HG03521 (cell line): ENCODE data around the gene RIGI.
"Not testable (repeated sequence)": the region's sequence is repeated elsewhere in the genome, so short reads cannot be mapped to it uniquely, and the experiment has no call there.

ENCODE experiments used
- ATAC-seq: cut with Tn5 transposase; IDR thresholded peaks from one replicate; pipeline ENCODE4 v1.9.1; 2021; ENCODE audit warnings: mild to moderate bottlenecking, moderate library complexity; ENCODE audit not compliant: unreplicated experiment

Gene RIGI

DNA sequence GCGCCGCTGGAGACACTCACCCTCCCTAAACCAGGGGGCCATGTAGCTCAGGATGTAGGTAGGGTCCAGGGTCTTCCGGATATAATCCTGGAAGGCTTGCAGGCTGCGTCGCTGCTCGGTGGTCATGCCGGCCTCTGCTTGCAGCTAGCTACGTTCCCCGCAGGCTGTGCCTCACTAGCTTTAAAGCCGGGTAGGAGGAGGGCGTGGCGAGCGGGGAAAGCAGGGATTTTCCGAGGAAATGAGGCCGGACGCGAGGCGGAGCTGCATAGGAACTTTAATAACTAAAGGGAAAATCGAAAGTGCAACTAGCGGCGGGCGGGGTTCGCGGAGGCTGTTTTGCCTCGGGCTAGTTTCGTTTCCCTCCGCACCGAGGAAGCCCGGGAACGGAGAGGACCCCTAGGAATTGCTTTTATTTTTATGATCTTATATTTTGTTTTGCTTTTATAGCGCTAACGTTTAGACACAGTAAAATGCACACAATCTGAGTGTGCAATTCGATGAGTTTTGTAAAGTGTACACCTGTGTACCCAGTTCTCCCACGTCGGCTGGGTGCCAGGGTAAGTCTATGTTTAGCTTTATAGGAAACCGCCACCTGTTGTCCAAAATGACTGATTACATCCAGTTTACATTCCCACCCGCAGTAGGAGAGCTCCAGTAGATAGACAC, at the start of gene RIGI:
RIGI (minus strand) TSS at position 156 of the 666 bp plus-strand sequence; CDS start at position 126, 30 bp downstream.
- ATAC-seq, result peak; percentile 45

DNA sequence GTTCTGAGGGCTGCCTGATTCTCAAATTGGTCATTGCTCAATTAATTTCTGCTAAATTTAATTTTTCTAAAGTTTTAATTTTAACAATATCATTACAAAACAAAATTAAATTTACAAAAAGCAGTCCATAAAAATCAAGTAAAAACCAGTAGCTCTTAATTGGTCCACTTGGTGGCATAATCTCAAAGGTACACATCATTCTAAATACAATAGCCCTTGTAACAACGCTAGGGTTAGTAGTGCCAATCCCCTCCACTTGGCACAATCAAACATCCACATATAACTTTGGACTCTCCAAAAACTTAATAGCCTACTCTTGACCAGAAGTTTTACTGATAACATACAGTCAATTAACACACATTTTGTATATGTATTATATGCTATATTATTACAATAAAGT, 48.9 kb upstream of the RIGI start:
- no peak for ATAC-seq

DNA sequence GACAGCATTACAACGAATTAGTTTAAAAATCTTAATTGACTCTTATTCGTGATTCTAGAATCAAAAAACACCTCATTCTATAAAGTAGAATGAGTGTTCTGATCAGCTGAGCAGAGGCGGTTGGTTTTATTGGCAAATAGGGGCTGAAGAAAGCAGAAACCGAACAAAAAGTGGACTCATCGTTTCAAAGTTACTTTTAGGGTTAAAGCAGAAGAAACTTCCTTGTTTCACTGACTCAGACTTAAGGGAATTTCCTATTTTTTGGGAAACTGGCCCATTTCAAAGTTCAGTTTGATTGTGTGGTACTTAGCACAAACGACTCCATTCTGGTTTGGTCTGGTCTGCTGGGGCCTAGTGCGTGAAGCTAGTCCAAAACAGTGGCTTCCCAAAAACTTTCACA, 47.8 kb upstream of the RIGI start:
- ATAC-seq, result no peak

DNA sequence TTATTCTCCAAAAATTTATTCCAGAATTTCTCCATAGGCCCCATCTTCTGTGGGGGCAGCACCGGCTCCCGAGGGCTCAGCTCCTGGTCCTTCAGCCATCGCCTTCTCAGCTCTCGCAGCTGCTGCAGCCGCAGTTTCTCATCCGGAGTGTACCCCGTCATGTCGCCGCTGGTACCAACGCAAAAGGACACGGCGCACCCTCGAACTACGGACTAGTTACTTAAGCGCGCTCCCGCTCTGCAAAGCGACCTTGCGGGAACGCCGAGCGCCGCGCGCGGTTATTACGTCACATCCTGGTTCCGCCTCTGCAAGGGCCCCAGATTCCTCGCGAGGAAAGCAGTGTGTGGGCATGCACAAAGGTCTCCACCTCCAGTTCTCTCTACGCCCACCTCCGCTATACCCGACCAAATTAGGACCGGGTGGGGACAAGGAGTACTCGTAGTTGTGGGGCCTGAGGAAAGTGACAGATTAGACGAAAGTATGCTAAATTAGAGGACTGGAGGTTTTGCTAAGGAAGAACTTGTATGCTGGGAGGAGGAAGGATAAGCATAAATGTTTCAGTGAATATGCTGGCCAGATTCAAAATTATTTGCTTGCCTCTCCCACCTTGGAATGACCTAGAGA, 47.0 kb upstream of the RIGI start, which contains the start of gene NDUFB6:
NDUFB6 (minus strand) TSS at position 260 of the 624 bp plus-strand sequence; CDS start at position 161, 99 bp downstream.
- peak; percentile 85 for ATAC-seq

DNA sequence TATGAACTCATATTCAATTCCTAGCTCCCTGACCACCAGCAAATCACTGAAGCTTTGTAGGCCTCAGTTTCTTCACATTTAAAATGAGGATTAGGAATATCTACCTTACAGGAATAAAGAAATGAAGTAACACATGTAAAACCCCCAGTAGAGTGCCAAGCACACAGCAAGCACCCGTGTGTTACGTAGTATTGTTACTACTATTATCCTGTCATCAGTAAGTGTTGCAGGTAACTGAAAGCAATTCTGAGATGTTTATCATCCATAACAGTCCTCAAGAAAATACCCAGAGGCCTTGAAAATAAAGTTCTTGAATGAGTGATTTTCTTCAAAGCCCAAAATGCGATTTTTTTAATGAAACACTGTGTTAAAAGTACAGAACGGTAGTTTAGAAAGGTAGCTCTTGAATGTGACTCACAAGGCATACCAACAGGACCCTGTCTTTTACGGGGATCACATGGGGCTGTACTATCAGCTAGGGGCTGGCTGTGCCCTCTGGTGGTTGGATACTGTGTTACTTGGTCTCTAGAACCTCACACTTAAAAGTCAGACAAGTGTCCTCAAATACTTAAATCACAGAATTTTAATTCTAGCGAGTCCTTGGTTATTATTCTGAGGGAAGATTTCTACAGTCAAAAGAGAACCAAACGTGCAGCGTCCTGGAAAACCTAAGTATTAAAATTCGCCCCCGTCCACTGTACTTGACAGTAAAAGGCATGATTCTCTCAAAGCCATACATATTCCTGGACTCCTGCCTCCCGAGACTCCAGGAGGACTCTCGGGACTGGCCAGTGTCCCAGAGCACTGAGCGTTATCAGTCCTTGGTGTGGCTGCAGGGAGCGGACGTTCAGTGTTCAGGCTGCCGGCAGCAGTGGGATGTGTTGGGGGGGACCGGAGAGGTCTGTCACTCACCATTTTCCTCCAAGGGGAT, 46.2 kb upstream of the RIGI start:
- ATAC-seq, result peak; percentile 85

DNA sequence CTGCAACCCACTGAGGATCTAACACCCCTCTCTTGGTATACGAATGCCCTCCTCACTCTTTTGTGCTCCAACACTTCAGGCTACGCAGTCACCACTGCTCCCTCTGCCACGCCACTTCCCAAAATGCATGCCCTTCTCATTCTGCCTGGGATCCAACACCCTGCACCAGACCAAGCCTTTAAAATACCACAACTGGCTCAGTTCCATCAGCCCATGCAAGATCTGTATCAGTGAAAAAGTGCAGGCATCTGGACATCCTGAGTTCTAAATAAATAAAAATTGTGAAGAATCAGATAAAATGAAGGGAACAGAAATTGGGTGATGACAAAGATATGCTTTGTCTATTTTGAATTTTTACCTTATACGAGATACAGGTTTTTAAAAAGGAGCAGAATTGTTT, 44.3 kb upstream of the RIGI start:
- no peak for ATAC-seq

DNA sequence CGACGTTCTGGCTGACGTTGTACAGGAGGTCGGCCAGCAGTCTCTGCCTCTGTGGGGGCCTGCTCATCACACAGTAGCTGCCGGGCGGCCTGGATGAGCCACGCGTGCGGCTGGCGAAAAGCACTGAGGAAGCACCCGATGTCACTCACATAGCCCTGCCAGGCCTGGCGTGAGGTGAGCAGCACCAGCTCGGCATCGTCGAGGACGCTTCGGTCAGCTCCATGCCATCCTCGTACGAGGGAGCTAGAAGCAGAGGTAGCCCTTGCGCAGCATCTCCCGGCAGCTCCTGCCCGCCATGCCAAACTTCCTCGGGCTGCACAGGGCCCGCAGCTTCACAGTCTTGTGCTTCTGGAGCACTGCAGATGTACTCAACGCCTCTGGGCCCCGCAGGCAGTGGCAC, 40.8 kb upstream of the RIGI start:
- no peak for ATAC-seq

DNA sequence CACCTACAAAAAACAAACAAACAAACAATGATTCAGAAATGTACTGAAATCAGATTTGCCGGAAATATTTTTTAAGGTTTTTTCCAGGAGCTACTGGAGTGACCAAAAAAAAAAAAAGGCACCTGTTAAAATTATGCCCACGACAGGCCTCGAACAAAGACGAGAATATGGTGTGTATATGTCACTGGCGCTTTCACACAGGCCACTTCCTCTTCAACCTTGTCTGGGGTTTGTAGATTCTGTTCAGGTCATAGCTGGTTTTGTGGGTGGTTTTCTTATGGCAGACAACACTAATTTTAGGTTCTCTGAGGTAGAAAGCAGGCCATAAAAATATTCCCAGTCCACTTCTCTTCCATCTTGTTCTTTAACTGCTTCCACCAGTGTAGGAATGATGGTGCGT, 40.0 kb upstream of the RIGI start:
- no peak for ATAC-seq

DNA sequence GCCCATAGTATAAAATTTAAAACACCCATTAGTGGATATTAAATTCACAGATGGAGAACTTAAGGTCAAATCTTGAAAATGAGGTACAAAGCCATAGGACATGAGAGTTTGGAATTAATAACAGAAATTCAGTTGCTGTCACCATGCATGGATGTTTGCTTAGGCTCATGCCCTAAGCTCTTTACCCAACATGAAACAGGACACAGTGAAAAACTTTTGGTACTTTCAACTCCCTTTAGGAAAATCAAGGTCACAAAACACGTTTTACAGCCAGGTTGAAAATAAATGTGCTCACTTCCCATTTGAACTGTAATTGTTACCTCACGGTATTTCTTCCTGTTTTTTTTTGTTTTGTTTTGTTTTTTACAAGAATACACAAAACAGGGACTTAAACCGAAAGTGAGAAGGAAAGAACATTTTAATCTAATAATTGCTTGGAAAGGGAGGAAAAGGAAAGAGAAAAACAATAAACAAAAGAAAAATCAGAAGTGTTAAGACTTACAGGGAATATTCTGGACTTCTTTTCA, 32.5 kb upstream of the RIGI start:
- no peak for ATAC-seq

DNA sequence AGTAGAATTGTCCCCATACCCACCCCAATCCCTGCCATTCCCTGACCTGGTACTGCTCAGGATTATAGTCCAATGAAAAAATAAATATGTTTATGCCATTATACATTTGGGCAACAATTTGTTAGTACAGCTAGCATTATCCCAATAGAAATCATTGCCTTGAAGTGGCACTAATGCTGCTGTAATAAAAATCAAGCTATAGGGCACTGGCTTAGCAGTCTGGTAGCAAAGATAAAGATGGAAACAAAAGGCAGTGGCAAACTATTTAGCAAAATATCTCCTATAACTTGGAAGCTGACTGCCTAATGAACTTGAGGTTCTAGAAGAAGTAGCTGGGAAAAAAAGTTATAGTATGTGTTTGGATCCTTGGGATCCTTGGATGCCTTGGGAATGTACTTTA, 28.6 kb upstream of the RIGI start:
- no peak for ATAC-seq

DNA sequence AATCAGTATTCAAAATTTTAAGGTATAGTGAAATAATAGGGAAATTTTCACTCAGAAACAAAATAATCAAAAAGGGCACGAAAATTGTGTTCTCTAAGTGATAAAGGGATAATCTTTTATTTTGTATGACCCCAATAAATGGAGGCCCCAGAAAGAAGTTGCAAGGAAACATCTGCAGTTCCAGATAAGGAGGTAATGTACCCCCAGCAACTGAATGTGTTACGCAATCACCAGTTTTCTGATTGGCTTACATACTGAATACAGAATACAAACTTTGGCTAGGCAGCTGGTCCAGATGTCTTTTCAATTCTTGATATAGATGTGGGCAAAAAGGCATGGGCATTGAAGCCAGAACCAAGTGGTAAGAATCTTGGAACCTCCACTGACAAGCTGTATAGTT, 28.1 kb upstream of the RIGI start:
- no peak for ATAC-seq

DNA sequence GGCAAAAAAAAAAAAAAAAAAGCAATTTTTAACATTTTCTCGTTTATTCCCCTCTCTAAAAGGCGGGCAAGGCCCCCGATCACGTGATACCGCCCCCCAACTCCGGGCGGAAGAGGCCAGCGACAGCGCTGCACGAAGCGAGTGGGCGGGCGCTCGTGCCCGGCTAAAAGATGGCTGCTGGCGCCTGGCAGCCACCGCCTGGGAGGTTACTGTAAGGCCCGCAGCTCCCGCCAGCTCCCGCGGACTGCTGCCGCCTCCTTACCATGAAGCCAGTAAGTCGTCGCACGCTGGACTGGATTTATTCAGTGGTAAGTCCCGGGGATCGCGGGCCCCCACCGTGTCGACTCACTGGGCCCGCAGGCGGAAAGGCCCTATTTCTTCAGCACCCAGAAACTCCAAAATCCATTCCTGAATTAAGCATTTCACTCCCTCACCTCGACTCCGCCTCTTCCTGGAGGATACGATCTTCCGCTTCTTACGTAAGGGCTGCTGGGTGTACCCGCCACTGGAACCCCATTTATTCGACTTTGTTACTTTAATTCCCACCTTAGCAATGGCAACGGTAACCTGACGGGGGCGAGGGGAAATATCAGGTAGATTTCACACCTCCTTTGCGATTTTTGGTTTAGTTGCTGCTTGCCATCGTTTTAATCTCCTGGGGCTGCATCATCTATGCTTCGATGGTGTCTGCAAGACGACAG, 26.3 kb upstream of the RIGI start, which contains the start of the genes SMIM27 and TOPORS:
SMIM27 (plus strand) TSS at position 156 of the 701 bp plus-strand sequence; CDS start at position 264, 108 bp downstream.
TOPORS (minus strand) TSS at position 415 of the 701 bp plus-strand sequence; CDS start at position 265, 150 bp downstream.
- peak; percentile 69 for ATAC-seq

DNA sequence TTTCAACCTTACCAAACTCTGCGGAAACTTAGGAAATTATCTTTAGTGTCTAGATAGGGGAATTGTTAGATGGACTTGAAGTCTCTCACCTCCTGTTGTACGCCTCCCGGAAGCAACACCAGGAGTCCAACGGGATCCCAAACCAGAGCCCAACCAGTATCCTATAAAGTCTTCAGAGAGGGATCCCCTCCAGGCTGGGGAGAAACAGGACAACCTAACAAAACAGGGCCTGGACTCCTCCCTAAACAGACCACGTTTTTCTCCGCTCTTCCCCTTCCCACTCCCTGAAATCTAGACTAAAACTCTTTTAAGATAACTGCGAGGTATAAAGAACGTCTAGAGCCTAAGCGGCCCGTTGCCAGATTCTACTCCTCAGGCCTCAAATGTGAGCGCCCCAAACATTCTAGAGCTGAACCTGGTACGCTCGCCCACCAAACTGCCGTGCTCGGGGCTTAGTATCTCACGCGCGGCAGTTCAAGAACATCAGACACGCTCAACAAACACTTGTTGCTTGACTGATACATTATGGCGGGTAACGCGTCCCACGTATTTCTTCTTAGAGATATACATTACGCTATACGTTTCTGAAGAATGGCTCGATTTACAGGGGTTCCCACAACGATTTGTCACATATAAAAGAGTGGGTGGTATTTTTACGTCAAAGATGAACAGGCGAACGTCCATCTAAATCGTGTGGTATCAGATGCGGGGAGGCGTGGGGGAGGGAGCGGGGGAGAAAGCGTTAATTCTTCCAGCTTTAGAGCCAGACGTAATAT, 25.5 kb upstream of the RIGI start:
- no peak for ATAC-seq

DNA sequence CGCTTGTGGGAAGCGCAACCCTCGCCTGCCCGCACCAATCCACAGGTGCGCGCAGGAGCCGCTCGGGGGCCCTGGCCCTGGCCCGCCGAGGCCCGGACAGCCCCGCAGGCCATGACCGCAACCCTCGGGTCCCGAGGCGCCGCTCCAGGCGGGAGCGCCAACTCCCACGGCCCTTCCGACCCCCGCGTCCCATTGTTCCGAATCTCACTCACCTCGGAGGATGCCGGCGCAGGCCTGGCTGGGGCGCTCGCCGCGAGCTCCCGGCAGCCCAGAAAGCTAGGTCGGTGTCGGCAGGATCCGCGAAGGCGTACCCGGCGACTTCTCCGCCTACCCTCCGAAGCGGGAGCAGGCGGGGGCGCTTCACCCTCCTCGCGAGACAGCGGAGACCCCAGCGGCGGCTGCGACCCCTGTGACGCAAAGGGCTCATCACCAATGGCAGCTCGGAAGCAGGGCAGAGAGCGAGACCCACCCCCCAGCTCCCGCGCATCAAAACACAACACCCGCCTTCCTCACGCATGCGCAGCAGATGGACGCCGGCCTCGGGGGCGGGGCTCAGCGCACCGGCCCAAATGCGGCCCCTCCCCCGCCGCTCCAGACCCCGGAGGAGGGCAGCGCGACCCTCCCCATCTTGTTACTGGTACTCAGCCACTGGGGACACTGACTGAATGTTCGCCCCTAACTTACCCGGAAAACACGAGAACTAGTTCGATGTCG, 24.7 kb upstream of the RIGI start:
- ATAC-seq, result peak; percentile 70

DNA sequence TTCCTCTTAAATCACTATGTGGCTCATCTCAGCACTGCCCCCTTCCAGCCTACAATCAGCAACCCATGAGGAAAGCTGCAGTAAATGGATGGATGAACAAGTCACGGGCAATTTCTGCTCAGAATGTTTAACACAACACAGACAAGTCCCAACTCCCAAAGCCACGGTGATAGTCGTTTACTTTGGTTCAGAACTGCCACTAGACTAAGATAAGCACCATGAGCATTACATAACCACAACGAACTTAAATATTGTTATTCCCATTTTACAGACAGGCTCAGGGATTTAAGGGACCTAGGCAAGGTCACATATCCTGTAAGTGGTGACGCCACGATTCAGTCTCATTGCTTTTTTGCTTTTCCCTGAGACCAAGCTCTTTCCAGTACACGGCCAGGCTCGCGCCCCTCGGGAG, 24.2 kb upstream of the RIGI start:
- no peak for ATAC-seq

DNA sequence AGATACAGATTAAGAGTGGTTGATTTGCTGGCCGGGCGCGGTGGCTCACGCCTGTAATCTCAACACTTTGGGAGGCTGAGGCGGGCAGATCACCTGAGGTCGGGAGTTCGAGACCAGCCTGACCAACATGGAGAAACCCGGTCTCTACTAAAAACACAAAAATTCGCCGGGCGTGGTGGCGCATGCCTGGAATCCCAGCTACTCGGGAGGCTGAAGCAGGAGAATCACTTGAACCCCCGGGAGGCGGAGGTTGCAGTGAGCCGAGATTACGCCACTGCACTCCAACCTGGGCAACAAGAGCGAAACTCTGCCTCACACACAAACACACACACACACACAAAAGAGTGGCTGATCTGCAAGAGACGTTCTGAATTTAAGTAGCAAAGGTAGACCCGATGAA, 22.2 kb upstream of the RIGI start:
- ATAC-seq, result not testable (repeated sequence)

DNA sequence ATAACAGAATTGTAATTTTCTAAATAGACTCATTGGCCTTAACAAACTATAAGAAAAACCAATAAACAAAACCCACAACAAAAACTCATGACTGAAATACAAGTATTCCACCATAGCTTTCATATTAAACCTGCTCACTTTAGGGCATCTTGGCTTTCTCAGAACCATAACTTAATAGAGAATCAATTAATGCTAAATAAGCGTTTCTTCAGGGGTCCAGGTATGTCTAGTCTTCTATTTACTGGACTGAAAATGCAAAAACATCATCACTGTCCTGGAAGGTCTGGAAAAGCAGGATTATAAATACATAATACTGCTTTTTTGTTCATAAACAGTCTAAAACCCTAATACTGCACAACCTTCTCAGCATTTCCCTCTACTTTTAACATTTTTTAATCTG, 19.9 kb upstream of the RIGI start:
- ATAC-seq, result no peak

DNA sequence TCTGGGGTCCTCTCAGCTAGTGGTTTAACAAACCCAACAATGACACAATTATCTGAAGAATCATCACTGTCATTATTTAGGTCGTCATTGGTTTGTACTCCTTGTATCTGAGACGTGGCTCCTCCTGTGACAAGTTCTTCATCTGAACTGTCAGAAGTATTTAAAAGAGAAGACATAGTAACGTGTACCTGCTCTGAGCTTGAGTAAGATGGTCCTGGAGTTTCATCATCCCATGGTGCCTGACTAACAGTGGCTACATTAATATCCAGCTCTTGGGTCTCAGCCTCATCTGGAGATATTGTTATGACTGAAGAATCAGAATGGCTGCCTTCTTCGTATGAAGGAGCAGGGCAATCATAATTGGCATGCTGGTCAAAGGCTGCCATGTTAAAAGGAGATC, 17.1 kb upstream of the RIGI start:
- ATAC-seq, result no peak

DNA sequence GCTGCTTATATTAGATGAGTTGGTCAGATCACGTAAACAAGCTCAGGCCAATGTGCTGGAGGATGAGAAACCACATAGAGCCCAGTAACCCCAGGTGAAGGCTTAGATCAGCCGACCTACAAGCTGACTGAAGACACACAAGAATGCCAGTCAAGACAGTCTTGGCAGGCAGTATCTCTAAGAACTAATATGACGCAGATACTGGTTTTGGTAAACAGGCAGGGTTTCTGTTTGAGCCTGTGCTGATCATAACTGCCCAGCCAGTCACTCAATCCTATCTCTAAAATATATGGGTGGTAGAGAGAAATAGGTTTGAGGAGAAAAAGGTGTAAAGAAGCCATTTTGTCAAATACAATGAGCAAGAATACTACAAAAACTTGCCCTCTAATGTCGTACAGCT, 7.8 kb upstream of the RIGI start:
- no peak for ATAC-seq
